Activated CD8-positive, alpha-beta memory T cell treated with anti-CD3 and anti-CD28 coated beads, Interleukin-2, amount 50 U/mL, for 1 hour (primary cell): ENCODE results near the gene LRRC10B.

Experiments
- DNase-seq: peaks from one replicate; pipeline ENCODE4 v3.0.0-alpha.2; 2020; ENCODE audit errors: extremely low read depth

The LRRC10B gene

DNA sequence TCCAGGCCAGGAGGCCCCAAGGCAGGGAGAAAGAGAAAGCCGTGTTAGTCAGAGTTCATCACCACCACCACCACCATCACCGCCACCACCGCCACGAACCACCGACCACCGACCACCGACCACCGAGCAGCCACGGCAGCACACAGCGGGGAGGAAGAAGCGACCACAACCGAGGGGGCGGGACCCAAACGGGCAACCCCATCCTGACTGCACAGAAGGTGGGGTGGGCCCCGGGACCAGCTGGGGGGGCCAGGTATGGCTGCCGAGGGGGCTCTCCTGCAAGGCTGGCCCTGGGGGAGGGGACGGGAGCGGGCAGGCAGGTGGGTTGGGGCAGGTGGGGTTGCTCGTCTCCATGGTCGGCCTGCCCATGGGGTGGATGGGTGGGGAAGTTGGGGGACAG is 38.1 kb downstream of the LRRC10B start:
- DNase-seq = no peak

DNA sequence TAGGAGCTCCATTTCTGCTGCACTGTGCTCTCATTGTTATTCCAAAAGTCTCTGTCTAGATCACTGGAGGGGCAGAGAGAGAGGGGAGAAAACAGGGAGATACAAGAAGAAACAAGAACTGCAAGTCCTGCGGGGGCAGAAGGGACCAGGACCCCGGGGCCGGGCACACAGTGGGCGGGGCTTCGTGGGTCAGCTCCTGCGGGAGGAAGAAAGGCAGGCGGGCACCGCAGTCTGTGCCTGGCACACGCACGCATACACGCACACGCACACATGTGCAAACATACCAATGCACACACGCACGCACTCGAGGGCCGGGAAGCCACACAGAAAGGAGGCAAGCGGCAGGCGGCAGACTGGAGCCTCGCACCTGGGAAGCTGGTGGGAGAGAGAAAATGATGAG is 38.7 kb downstream of the LRRC10B start:
- no peak for DNase-seq

DNA sequence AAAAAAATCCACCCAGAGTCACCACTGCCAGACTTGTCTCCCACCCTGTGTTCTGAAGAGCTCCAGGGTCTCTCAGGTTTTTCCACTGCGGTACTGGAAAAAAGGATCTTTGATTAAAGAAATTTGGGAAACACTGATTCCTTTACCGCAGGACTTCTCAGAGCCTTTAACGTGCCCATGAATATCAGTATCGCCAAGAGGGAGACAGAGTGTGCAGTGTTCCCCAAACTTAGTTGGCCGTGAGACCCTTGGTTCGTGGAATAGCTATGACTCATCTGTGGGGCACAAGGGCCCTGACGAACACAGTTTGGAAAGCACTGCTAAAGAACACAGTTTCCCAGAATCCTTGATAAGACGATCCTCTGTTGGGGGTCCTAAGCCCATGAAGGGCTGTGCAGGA is 40.6 kb downstream of the LRRC10B start:
- no peak for DNase-seq

DNA sequence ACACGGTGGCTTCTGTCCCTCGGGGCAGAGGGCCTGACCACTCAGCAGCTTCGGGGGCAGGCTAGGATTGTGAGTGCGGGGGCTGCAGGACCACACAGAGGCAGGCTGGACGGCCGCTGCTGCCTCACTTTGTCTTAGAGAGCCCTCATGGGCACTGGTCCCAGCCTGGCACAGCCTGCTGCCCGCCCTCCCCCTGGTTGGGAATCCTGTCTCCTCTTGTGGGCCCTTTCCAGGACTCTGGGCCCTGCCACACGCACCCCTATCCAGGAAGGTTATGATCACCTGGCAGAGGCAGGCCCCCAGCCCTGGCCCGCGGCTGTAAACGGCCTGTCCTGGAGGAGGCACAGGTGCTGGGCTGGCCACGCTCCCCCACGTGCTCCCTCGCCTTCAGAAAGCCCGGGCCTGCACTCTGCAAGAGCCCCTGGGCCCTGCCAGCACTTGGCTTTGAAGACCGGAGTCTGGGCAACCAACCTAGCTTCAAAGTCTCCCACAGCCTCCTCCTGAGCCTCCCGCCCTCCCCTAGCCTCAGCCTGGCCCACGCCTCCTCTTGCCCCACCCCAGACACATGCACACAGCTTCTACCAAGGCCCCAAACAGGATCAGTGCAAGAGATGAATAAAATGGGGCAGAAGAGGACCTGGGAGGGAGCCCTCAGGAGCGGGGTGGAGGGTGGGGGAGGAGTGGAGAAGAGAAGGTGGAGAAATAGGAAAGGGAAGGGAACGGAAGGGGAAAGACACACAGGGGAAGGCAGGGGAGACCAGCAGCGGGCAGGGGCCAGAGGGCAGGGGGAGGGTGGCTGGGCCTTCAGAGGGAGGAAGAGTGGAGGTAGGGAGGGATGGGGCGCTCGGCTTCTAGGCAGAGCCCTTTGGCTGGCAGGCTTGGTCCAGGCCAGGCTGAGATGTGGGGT is 41.4 kb downstream of the LRRC10B start:
- DNase-seq = no peak

DNA sequence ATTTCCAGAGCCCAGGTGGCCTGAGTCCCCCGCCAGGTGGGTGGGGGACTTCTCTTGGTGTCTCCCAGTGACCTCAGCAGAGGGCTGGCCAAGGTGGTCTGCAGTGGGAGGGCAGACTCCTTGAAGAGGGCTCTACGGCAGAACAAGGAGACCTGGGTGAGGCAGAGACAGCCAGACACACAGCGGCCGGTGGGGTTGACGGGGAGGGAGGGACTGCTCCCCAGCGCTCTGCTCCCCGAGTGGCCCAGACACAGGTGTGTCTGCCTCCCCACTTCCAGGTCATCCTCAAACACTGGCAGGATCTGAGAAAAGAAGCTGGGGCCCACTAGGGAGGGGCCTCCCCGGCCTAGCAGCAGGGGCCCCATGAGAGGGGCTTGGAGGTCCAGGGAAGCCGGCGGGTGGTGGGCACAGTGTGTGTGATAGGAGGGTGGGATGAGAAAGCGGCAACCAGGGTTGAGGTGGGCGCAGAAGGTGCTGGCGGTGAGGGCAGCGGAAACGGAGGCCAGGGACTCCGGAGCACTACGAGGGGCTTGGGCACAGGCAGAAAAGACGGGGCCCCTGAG is 42.2 kb downstream of the LRRC10B start:
- no peak for DNase-seq

DNA sequence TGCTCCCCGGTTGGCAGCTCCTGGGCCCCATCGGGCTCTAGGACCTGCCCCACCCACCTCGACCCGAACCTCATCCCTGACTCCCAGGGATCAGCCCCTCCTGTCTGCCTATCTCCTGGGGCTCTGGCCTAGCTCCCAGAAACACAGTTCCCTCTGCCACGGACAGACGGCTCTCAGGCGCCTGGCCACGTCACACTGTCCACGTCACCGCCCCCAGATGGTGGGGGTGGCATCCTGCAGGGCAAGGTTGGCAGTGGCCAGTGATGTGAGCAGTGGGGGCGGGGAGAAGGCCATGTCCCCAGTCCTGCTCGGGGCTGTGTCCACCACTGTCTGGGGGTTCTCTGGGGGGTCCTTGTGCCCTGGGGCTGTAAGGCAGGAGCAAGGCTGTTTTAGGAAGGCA is 43.1 kb downstream of the LRRC10B start:
- no peak for DNase-seq

DNA sequence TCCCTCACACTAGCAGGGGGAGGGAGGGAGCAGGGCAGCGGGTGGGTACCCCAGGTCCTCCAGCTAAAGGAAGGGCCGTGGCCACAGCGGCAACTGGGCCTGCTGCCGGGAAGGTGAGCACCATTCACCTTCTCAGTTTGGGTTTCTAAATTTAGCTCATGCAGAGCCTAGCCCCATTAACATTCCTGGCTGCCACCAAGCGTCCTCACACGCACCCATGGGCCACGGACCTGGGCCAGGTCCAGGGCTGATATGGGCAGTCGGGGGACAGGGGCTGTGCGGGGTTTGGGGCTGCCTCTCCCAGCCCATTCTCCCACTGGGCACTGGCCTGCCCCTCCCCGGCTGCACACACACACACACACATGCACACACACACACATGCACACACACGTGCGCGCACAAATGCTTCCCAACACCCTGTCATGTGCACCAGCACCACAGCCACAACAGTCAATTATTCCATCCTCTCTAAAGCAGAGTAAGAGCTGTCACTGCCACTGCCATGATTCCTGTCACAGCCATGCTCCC is 43.6 kb downstream of the LRRC10B start:
- no peak for DNase-seq

DNA sequence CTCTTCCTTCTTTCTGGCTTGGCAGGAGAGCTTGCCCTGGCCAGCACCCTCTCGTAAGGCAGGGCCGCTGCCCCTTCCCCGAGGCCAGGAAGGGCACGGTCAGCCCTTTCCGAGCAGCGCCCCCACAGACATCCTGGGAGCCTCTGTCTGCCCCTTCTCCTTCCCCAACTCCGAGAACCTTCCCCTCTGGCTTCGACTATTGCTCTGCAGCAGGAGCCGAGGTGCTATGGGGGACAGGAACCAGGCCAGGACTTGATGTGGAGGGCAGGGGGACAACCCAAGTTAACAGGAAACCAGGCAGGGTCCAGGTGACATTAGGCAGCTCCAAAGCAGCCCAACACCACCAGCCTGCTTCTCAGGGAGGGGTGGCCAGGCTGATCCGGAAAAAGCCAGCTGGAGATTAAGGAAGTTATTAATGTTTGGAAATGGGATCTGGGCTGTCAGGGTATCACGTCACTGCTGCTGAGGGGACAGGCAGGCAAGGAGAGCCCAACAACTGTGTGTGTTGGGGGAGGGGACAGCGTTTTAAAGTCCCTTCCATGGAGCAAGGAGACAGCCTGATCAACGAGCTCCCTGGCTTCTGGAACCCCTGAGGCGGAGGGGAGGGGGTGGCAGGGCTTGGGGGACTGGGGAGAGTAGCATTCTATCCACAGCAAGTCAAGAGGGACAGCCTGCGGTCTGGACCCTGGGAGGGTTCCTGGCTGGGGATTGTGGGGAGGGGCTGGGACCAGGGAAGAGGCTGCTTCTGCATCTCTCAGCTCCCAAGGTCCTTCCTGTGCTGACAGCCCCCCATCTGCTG is 45.0 kb downstream of the LRRC10B start:
- no peak for DNase-seq

DNA sequence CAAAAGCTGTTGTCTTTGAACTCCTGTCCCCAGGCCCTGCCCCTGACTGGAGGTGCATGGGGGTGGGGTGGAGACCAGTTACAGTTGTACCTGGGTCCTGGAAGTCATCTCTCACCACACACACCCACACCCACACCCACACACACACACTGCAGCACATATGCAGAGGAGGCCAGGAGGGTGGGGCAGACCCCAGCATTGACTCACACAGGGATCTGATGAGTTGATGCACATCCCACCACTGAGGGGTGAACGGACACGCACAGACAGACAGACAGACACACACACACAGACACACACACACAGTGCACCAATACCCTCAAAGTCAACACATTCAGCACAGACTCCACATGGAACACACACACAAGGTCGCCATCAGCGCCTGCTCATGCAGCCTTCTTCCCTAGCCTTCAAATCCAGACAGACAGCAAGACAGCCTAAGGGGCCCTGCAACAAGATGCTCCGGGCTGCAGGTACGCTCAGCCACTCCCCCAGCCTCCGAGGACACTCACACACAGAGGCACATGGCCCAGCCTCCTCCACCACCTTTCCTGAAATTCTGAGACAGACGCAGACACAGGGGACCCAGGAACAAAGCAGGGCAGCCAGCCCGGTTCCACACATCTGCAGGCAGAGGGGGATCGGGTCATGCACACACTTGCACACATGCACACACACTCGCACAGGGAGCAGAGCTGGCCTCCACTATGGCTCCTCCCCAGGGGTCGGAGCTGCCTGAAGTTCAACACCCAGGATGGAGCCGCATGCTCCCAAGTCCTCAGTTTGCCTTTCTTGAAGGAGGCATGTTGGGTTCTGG is 45.8 kb downstream of the LRRC10B start:
- DNase-seq = no peak

DNA sequence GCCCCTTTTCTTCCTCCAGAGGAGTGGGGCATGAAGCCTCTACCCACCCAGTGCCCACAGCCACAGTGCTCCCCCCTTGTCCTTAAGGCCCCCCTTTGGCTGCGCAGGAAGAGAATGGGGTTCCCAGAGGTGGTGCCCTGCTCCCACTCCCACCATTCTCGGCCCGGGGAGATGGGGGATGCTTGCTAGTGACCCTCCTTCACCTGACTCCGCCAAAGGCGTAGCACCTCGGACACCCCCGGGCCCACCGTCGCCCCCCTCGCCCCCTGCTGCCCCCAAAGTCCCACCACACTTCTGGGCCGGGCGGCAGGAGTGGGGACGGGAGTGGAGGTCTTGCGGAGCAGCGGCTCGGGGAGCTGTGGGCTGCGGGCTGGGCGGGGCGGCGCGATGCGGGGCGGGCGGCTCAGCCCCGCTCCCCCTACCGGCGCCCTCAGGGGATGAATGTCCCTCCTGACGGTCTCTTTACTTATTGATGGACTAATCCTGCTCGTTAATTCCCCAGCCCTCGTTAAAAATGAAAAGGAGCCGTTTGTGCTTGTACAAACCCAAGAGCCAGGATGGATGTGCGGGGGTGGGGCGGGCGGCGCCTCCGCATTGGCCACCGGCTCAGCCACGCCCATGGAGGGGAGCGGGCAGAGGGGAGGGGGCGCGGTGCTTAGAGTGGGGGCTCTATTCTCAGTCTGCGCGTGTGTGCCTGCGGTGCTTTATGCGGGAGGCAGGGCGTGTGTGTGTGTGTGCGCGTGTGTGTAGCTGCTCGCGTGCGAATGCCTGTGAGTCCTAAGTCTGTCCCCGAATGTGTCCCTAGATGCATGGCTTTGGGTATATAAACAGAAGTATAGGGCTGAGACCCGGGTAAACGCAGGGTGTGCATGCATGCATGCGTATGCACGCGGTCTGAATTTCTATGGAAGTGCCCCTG is 46.8 kb downstream of the LRRC10B start:
- DNase-seq = no peak

DNA sequence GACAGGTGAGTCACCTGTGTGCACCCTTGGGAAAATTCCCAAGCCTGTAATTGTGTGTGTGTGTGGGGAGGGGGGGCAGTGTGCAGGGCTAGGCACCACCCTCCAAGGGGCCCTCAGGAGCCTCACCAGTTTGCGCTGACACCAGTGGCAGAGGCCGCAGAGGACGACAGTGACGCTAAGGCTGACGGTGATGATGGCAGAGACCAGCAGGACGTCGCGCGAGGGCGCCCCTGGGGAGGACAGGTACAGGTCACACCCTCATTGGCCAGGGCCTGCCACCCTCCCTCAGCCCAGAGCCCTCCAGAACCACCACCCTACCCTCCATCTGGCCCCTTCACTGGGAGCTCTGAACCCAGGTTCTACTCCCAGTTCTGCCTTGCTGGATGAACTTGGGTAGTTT is 47.4 kb downstream of the LRRC10B start:
- DNase-seq = no peak

DNA sequence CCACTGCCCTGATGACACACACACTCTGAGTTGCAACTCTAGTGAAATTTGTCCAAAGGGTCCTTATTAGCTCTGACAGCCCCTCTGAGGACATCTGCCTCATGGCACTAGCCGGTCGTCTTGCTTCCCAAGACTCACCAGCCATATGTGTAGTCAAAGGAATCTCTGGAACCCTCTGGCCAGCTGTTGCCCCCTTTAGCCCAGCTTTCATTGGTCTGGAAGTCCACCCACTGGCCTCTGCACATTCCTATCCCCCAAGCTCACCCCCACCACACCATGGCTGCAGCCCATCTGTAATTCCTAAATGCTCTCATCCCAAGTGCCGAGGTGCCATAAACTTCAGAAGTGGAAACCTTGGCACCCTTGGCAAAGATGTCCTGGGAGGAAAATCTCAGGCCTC is 48.1 kb downstream of the LRRC10B start:
- no peak for DNase-seq
